K562 (cell line): Measurements from ENCODE around the gene NDUFS3. TPM values are rescaled to one million over a fixed set of nuclear protein-coding genes. Genes with fewer than 3 reads are reported as not detected.

Experiments used
- CHD1 ChIP-seq: fragments of 200-600 bp; sonication (generic); IDR thresholded peaks from one replicate; pipeline ENCODE4 v1.6.1; 2012; ENCODE audit warnings: mild to moderate bottlenecking, moderate library complexity, low read length, inconsistent platforms
- E2F3 ChIP-seq: fragments of 250-450 bp; sonication (Bioruptor Pico); IDR thresholded peaks from 2 replicates; pipeline ENCODE4 v1.4.0; 2020; ENCODE audit warnings: mild to moderate bottlenecking
- FOXJ3 ChIP-seq: sonication (generic); formaldehyde crosslinking; IDR thresholded peaks from 2 replicates; pipeline ENCODE4 v1.4.0; 2020; ENCODE audit warnings: mild to moderate bottlenecking, missing genetic modification reagents
- L3MBTL2 ChIP-seq: fragments of 450-650 bp; IDR thresholded peaks from 2 replicates; pipeline ENCODE4 v1.6.1; 2016; ENCODE audit warnings: mild to moderate bottlenecking, moderate library complexity
- NR4A1 ChIP-seq, 2 experiments: fragments of 250-450 bp in 1 of 2; fragments of 450-650 bp in 1 of 2; sonication (Bioruptor Pico) in 1 of 2; IDR thresholded peaks; 2 replicates each; pipeline versions ENCODE4 v1.4.0 to v1.6.1; 2016 to 2020; ENCODE audit warnings: mild to moderate bottlenecking in 2 of 2, missing compliant biosample characterization in 1 of 2, missing genetic modification characterization in 1 of 2, moderate library complexity in 1 of 2
- PHF20 ChIP-seq: fragments of 450-650 bp; IDR thresholded peaks from 2 replicates; pipeline ENCODE4 v1.6.1; 2018; ENCODE audit not compliant: partially characterized antibody
- POLR3A ChIP-seq: IDR thresholded peaks from 2 replicates; pipeline ENCODE4 v1.6.1; 2011; ENCODE audit warnings: borderline replicate concordance, mild to moderate bottlenecking, moderate library complexity; ENCODE audit not compliant: insufficient read length, insufficient read depth; ENCODE audit errors: extremely low read depth
- SLC30A9 ChIP-seq: fragments of 250-450 bp; sonication (Bioruptor Pico); IDR thresholded peaks from 2 replicates; pipeline ENCODE4 v1.8.0; 2022; ENCODE audit warnings: mild to moderate bottlenecking, moderate library complexity
- THRB ChIP-seq: fragments of 450-650 bp; formaldehyde crosslinking; conservative IDR thresholded peaks from 2 replicates; pipeline ENCODE4 v1.4.0; 2022; ENCODE audit warnings: mild to moderate bottlenecking, missing genetic modification characterization
- UBTF ChIP-seq, 2 experiments: IDR thresholded peaks; 2 replicates each; pipeline ENCODE4 v1.6.1; 2012; ENCODE audit warnings: improper control_type of control experiment in 2 of 2, low read depth in 2 of 2, low read length in 2 of 2, borderline replicate concordance in 1 of 2
- ZNF766 ChIP-seq: fragments of 200-800 bp; sonication (Bioruptor generic); conservative IDR thresholded peaks from 2 replicates; pipeline ENCODE4 v1.6.1; 2016; ENCODE audit warnings: missing genetic modification characterization, missing compliant biosample characterization
- polyA plus RNA-seq, 8 experiments: library from polyadenylated mRNA; depleted of rRNA in 4 of 8; stranded (reverse) in 5 of 8; unstranded in 3 of 8; fragments of >200 nt; fragmentation: Nextera tagmentation in 2 of 8; fragmentation: Illumina TruSeq in 1 of 8; extraction: Ambion mirVana in 2 of 8; extraction: Trizol in 1 of 8; gene quantifications; 2 replicates each; pipeline versions ENCODE4 v1.2.1 to v1.2.3, GENCODE V29; 2011 to 2014; ENCODE audit warnings: inconsistent platforms in 1 of 8, missing spikeins in 1 of 8
- total RNA-seq, 7 experiments: library from RNA; depleted of rRNA in 6 of 7; stranded (reverse); fragments of >200 nt in 6 of 7; fragmentation: Illumina TruSeq in 2 of 7; extraction: Trizol in 2 of 7; gene quantifications; 2 replicates each; pipeline versions ENCODE4 v1.2.1 to v1.2.3, GENCODE V29; 2011 to 2021; ENCODE audit warnings: low replicate concordance in 1 of 7
- TF ChIP-seq, protein P1 (sequence below): fragments of 450-650 bp; formaldehyde crosslinking; IDR thresholded peaks from 2 replicates; pipeline ENCODE4 v1.4.0; 2020; ENCODE audit warnings: mild to moderate bottlenecking, moderate library complexity
- TF ChIP-seq, protein P2 (sequence below): sonication (generic); formaldehyde crosslinking; IDR thresholded peaks from 2 replicates; pipeline ENCODE4 v1.8.0; 2022; ENCODE audit warnings: missing genetic modification reagents, mild to moderate bottlenecking, moderate library complexity, borderline replicate concordance

Gene NDUFS3
- total and polyA plus RNA-seq, 9 of the 15 experiments (the other 6 are each of a cell fraction or from before 2014, with no cell fraction given): 38.7 to 341 (median 194) TPM

GRCh38 chr11:47552056-47552565, 26.8 kb upstream of the NDUFS3 start (continued):
- TF ChIP-seq, protein P1, sequence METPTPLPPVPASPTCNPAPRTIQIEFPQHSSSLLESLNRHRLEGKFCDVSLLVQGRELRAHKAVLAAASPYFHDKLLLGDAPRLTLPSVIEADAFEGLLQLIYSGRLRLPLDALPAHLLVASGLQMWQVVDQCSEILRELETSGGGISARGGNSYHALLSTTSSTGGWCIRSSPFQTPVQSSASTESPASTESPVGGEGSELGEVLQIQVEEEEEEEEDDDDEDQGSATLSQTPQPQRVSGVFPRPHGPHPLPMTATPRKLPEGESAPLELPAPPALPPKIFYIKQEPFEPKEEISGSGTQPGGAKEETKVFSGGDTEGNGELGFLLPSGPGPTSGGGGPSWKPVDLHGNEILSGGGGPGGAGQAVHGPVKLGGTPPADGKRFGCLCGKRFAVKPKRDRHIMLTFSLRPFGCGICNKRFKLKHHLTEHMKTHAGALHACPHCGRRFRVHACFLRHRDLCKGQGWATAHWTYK: 0 out of 2 replicates have a peak, but pooled peaks have one; percentile 19
- TF ChIP-seq UBTF (IDR thresholded peaks at IDR 0.05; ENCODE audit: borderline replicate concordance in 1 of 2, low read depth in 2 of 2, low read length in 2 of 2) (peak in 1 of 2 experiments; percentile 60; a peak in 1 of 4 replicates), L3MBTL2 (peak; percentile 69; the same call in 1 of the 2 replicates), NR4A1 (CRISPR knock-in tag; IDR thresholded peaks at IDR 0.05) (0 out of 2 replicates have a peak, but pooled peaks have one; percentile 22), NR4A1 (tag; IDR thresholded peaks at IDR 0.05) (no peak), CHD1 (no peak), SLC30A9 (CRISPR knock-in tag) (no peak), E2F3 (CRISPR knock-in tag) (0 out of 2 replicates have a peak, but pooled peaks have one; percentile 23), PHF20 (no peak), FOXJ3 (CRISPR knock-in tag) (no peak), ZNF766 (CRISPR knock-in tag) (0 out of 2 replicates have a peak, but pooled peaks have one; percentile 29), THRB (CRISPR knock-in tag) (0 out of 2 replicates have a peak, but pooled peaks have one; percentile 35), POLR3A (no peak)
- TF ChIP-seq, protein P2, sequence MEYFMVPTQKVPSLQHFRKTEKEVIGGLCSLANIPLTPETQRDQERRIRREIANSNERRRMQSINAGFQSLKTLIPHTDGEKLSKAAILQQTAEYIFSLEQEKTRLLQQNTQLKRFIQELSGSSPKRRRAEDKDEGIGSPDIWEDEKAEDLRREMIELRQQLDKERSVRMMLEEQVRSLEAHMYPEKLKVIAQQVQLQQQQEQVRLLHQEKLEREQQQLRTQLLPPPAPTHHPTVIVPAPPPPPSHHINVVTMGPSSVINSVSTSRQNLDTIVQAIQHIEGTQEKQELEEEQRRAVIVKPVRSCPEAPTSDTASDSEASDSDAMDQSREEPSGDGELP (CRISPR knock-in tag): peak; percentile 63; the same call in 1 of the 2 replicates
